A673 (cell line): ENCODE data around the gene KCNB1.

Experiments
- EZH2 ChIP-seq: fragments of 200-600 bp; sonication (generic); IDR thresholded peaks from 2 replicates; pipeline ENCODE4 v1.6.1; 2017; ENCODE audit warnings: borderline replicate concordance, low read depth, mild to moderate bottlenecking, mixed read lengths, antibody characterized with exemption, low read length; ENCODE audit not compliant: poor library complexity, severe bottlenecking
- TF ChIP-seq, protein P1 (sequence below): fragments of 300-800, 200-600 bp; sonication (generic); conservative IDR thresholded peaks from 2 replicates; pipeline ENCODE4 v1.5.1; 2017; ENCODE audit warnings: low read depth, mild to moderate bottlenecking, antibody characterized with exemption, low read length, moderate library complexity, mixed read lengths

DNA sequence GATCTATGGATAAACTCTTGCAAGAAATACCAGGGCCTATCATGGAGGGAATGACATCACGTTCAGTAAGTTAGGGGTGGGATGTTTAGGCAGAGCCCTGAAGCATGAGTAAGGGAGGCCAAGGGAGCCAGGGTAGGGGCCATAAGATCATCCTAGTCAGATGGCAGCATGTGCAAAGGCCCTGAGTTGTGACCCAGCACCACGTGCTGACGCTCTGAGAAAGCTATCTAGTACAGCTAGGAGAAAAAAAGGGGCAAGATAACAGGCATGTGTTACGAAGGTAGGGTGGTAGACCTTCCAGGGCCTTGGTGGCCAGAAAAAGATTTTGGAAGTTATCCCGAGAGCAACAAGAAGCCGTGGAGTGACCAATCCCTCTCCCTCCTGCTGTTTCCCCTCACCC is 22.3 kb downstream of the KCNB1 start:
- TF ChIP-seq, protein P1, sequence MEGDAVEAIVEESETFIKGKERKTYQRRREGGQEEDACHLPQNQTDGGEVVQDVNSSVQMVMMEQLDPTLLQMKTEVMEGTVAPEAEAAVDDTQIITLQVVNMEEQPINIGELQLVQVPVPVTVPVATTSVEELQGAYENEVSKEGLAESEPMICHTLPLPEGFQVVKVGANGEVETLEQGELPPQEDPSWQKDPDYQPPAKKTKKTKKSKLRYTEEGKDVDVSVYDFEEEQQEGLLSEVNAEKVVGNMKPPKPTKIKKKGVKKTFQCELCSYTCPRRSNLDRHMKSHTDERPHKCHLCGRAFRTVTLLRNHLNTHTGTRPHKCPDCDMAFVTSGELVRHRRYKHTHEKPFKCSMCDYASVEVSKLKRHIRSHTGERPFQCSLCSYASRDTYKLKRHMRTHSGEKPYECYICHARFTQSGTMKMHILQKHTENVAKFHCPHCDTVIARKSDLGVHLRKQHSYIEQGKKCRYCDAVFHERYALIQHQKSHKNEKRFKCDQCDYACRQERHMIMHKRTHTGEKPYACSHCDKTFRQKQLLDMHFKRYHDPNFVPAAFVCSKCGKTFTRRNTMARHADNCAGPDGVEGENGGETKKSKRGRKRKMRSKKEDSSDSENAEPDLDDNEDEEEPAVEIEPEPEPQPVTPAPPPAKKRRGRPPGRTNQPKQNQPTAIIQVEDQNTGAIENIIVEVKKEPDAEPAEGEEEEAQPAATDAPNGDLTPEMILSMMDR = no peak
- TF ChIP-seq EZH2 = no peak
